Skeletal muscle tissue (tissue), 4 donors: Measurements from ENCODE around the gene MMP2. TPM values are rescaled to one million over a fixed set of nuclear protein-coding genes. Genes with fewer than 3 reads are reported as not detected.

Experiments
- H3K27ac ChIP-seq: one replicate; pipeline ENCODE4 v1.7.0; 2013; ENCODE audit warnings: mild to moderate bottlenecking, low read depth, low read length, inconsistent platforms
- H3K27me3 ChIP-seq, 3 donors: one replicate each; pipeline ENCODE4 v1.7.0; 2013; ENCODE audit warnings: low read length in 3 of 3; ENCODE audit not compliant: control insufficient read depth in 3 of 3, insufficient read depth in 3 of 3
- H3K36me3 ChIP-seq, 3 donors: one replicate each; pipeline ENCODE4 v1.7.0; 2013; ENCODE audit warnings: low read length in 3 of 3; ENCODE audit not compliant: control insufficient read depth in 3 of 3, insufficient read depth in 3 of 3
- H3K4me1 ChIP-seq, 3 donors: one replicate each; pipeline ENCODE4 v1.7.0; 2013; ENCODE audit warnings: low read length in 3 of 3, mild to moderate bottlenecking in 3 of 3; ENCODE audit not compliant: control insufficient read depth in 3 of 3, insufficient read depth in 3 of 3
- H3K4me3 ChIP-seq, 3 donors: one replicate each; pipeline ENCODE4 v1.7.0; 2013; ENCODE audit warnings: low read length in 3 of 3
- H3K9ac ChIP-seq, 3 donors: one replicate each; pipeline ENCODE4 v1.7.0; 2013; ENCODE audit warnings: low read length in 3 of 3, mild to moderate bottlenecking in 3 of 3, moderate library complexity in 2 of 3, low read depth in 1 of 3
- H3K9me3 ChIP-seq, 3 donors: one replicate each; pipeline ENCODE4 v1.7.0; 2013; ENCODE audit warnings: low read length in 3 of 3; ENCODE audit not compliant: control insufficient read depth in 3 of 3
- total RNA-seq: library from RNA; depleted of rRNA; stranded (reverse); fragments of >200 nt; gene quantifications from one replicate; pipeline ENCODE4 v1.2.3, GENCODE V29; 2014
- donor health status: Osteomylitis.

MMP2 gene
- total RNA-seq, 1 donor from 2014 or later = 194 TPM

DNA sequence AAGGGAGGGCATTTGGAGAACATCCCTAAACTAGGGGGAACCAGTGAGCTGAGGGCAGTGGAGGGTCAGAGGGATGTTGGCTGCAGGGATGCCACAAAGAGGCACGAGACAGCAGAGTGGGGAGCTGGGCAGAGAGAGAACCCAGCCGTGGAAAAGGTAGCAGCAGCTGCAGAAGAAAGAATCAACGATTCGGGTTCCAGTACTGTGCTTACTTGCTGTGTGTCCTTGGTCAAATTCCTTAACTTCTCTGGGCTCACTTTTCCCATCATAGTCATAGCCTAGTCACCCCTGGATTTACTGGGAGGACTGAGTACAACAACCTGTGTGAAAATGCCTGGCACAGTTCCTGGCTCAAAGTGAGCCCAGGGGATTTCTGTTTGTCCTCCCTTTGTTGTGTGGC is 12.8 kb upstream of the MMP2 start:
- Histone ChIP-seq H3K4me3 (no peak overlapping the region), H3K36me3 (no peaks in the 10 kb centered on the region), H3K4me1 (peaks cover 0 to 7% (median 5%) of the 10 kb centered on the region in 3 donors), H3K27ac (no peak overlapping the region), H3K9ac (no peak overlapping the region), H3K27me3 (no peaks in the 10 kb centered on the region), H3K9me3 (no peaks in the 10 kb centered on the region)

DNA sequence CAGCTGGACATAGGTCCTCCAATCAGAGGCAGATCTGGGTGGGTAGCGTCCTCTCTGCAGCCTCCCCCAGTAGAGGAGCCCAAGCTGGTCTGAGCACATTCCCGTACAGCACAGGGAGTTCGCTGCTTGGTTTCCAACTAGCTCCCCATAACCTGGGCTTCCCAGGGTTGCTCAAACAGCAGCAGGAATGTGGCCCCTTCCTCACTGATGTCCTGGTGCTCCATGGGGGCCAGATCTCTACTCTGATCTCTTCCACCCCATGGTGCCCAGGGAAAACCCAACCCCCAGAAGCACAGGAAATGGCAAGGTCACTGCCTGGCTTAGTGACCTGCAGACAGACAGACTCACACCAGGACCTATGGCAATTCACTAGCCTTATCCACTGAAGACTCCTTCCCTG is 11.1 kb upstream of the MMP2 start:
- no peak overlapping the region for H3K9ac ChIP-seq
- no peak overlapping the region for H3K4me3 ChIP-seq
- H3K9me3 ChIP-seq = no peaks in the 10 kb centered on the region
- H3K27ac ChIP-seq = no peak overlapping the region
- no peaks in the 10 kb centered on the region for H3K27me3 ChIP-seq
- no peaks in the 10 kb centered on the region for H3K36me3 ChIP-seq
- peaks cover 0 to 7% (median 5%) of the 10 kb centered on the region in 3 donors for H3K4me1 ChIP-seq

- H3K27ac ChIP-seq = no peak overlapping the region
- no peaks in the 10 kb centered on the region for H3K27me3 ChIP-seq
- no peak overlapping the region for H3K4me3 ChIP-seq
- H3K9ac ChIP-seq = no peak overlapping the region
- no peaks in the 10 kb centered on the region for H3K9me3 ChIP-seq
- peaks cover 0 to 7% (median 5%) of the 10 kb centered on the region in 3 donors for H3K4me1 ChIP-seq
- H3K36me3 ChIP-seq = no peaks in the 10 kb centered on the region
Measured at GRCh38 chr16:55468352-55468990, 10.5 kb upstream of the MMP2 start.

DNA sequence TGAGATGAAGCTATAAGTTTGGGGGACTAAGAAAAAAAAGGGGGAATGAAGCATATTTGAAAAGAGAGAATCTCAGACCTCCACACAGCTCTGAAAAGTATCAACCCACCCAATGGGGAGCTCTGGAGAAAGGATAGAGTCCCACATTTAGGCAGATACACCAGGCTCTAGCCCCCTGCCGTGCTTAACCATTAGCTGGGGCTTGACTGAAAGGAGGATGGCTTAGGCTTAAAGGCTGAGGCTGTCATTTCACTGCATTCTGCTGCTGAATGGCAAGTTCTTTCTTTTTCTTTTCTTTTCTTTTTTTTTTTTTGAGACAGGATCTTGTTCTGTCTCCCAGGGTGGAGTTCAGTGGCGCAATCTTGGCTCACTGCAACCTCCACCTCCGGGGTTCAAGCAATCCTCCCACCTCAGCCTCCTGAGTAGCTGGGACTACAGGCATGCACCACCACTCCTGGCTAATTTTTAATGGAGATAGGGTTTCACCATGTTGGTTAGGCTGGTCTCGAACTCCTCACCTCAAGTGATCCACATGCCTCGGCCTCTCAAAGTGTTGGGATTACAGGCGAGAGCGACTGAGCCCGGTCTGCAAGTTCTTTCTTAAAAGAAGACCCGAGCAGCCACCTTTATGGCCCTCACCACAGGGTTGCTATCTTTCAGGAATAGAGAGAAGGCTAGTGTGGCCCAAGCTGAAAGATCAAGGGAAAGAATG is 9.0 kb upstream of the MMP2 start:
- Histone ChIP-seq H3K9ac (no peak overlapping the region), H3K4me3 (no peak overlapping the region), H3K27me3 (no peaks in the 10 kb centered on the region), H3K4me1 (peaks cover under 1 to 7% (median 5%) of the 10 kb centered on the region in 3 donors), H3K27ac (no peak overlapping the region), H3K36me3 (no peaks in the 10 kb centered on the region), H3K9me3 (no peaks in the 10 kb centered on the region)

- Histone ChIP-seq H3K27ac (peak overlapping the region; percentile 1), H3K4me1 (peaks cover 3 to 9% (median 5%) of the 10 kb centered on the region in 3 donors), H3K36me3 (no peaks in the 10 kb centered on the region), H3K9me3 (no peaks in the 10 kb centered on the region), H3K27me3 (no peaks in the 10 kb centered on the region), H3K9ac (no peak overlapping the region), H3K4me3 (no peak overlapping the region)
Measured at GRCh38 chr16:55470533-55471371, 8.2 kb upstream of the MMP2 start.

DNA sequence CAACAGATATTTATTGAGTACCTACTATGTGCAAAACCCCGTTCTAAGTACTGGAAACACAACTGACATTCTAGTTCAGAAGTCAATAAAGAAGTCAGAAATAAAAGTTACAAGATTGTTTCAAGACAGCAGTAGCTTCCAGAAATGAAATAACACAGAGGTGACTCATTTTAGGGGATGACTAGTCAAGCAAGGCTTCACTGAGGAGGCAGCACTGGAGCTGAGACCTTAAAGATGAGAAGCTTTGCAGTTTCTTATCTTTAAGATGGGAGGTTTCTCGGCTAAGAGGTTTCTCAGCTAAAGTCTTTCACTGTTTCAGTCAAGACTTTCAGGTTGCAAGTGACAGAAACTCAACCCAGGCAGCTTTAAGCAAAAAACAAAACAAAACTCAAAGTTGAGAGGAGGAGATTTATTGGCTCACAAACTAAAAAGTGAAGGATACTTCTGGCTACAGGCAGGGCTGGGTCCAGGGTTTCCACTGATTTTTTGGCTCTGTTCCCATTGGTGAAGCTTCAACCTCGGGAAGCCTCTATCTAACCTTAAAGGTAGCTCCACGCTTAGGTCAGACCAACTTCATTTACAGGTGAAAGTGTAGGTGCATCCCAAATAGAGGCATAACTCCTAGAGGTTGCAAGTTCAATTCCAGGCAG is 7.4 kb upstream of the MMP2 start:
- no peak overlapping the region for H3K9ac ChIP-seq
- H3K27me3 ChIP-seq = no peaks in the 10 kb centered on the region
- no peaks in the 10 kb centered on the region for H3K36me3 ChIP-seq
- H3K4me3 ChIP-seq = no peak overlapping the region
- peak overlapping the region; percentile 1 for H3K27ac ChIP-seq
- H3K9me3 ChIP-seq = no peaks in the 10 kb centered on the region
- peaks cover 8 to 17% (median 8%) of the 10 kb centered on the region in 3 donors for H3K4me1 ChIP-seq

DNA sequence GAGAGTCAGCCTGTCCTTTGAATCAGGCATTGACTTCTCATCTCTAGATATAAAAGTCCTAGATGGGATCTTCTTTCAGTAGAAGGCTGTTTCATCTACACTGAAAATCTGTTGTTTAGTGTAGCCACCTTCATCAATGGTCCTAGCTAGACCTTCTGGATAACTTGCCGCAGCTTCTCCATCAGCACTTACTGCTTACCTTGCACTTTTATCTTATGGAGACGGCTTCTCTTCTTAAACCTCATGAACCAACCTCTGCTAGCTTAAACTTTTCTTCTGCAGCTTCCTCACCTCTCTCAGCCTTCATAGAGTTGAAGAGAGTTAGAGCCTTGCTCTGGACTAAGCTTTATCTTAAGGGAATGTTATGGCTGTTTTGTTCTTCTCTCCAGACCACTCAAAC is 5.4 kb upstream of the MMP2 start:
- H3K9ac ChIP-seq = no peak overlapping the region
- H3K36me3 ChIP-seq = no peaks in the 10 kb centered on the region
- peaks cover 19 to 23% (median 22%) of the 10 kb centered on the region in 3 donors for H3K4me1 ChIP-seq
- H3K9me3 ChIP-seq = no peaks in the 10 kb centered on the region
- no peak overlapping the region for H3K27ac ChIP-seq
- H3K27me3 ChIP-seq = peaks cover 0 to 5% (median under 1%) of the 10 kb centered on the region in 3 donors
- no peak overlapping the region for H3K4me3 ChIP-seq

DNA sequence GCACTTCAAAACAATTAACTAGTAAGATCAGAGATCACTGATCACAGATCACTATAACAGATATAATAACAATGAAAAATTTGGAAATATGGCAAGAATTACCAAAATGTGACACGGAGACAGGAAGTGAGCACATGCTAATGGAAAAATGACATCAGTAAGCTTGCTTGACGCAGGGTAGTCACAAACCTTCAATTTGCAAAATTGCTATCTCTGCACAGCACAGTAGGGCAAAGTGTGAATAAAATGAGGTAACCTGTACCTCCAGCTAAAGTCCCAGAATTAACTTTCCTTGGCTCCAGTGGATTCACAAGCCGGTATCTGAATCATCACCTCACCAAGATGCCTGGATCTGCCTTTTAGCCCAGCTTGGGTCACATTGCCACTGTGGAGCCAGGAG is 4.2 kb upstream of the MMP2 start:
- peaks cover 8 to 12% (median 9%) of the 10 kb centered on the region in 3 donors for H3K27me3 ChIP-seq
- H3K36me3 ChIP-seq = no peaks in the 10 kb centered on the region
- no peaks in the 10 kb centered on the region for H3K9me3 ChIP-seq
- peak overlapping the region; percentile 8 for H3K27ac ChIP-seq
- peaks cover 26 to 28% (median 26%) of the 10 kb centered on the region in 3 donors for H3K4me1 ChIP-seq
- no peak overlapping the region for H3K4me3 ChIP-seq
- H3K9ac ChIP-seq = no peak overlapping the region

- Histone ChIP-seq H3K9ac (peak overlapping the region in 1 of 3 donors; percentile 40), H3K27ac (peak overlapping the region; percentile 54), H3K9me3 (no peaks in the 10 kb centered on the region), H3K4me3 (no peak overlapping the region), H3K27me3 (peaks cover 16 to 22% (median 17%) of the 10 kb centered on the region in 3 donors), H3K4me1 (peaks cover 22 to 37% (median 31%) of the 10 kb centered on the region in 3 donors), H3K36me3 (no peaks in the 10 kb centered on the region)
Measured at GRCh38 chr16:55475919-55476318, 3.1 kb upstream of the MMP2 start.
